HG03432 (cell line): ENCODE results near the gene ARPIN.
"Not testable (repeated sequence)": the region's sequence is repeated elsewhere in the genome, so short reads cannot be mapped to it uniquely, and the experiment has no call there.

ENCODE experiments used
- ATAC-seq: cut with Tn5 transposase; IDR thresholded peaks from one replicate; pipeline ENCODE4 v1.9.1; 2021; ENCODE audit warnings: mild to moderate bottlenecking, moderate library complexity; ENCODE audit not compliant: unreplicated experiment

Gene ARPIN

GRCh38 chr15:89912674-89913396 lies at the start of gene ARPIN:
Gene ARPIN (minus strand): TSS chr15:89912952. CDS start chr15:89912835, 117 bp downstream.
- ATAC-seq = no peak

DNA sequence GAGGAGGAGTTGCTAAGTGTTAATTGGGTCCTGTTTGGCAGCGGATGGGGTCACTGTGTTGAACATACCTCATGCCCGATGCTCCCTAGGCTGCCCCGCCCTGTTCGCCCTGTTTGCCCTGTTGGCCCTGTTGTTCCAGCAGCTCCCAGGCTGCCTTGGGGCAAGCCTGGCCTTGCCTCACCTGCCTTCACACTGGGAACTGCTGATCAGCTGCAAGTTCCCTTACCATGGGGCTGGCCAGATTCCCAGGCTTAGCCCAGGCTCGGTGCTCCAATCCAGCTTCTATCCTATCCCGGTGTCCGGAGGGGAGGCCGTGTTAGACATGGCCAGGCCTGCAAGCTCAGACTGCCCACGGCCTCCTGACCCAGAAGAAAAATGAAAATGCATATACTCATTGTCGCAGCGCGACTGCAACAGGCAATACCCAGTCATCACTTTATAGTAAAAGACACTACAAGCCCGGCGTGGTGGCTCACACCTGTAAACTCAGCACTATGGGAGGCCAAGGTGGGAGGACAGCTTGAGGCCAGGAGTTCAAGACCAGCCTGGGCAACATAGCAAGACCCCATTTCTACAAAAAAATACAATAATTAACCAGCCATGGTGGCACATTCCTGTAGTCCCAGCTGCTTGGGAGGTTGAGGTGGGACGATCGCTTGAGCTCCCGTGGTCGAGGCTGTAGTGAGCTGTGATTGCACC lies 45.5 kb upstream of the ARPIN start:
- ATAC-seq = no peak

DNA sequence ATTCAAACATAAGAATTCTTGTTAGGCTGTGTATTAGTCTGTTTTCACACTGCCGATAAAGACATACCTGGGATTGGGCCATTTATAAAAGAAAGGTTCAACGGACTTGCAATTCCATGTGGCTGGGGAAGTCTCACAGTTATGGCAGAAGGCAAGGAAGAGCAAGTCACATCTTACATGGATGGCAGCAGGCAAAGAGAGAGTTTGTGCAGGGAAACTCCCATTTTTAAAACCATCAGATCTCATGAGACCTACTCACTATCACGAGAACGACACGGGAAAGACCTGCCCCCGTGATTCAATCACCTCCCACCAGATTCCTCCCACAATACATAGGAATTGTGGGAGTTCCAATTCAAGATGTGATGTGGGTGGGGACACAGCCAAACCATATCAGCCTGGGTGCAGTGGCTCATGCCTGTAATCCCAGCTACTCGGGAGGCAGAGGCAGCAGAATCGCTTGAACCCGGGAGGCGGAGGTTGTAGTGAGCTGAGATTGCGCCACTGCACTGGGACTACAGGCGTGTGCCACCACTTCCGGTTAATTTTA lies 42.8 kb upstream of the ARPIN start:
- ATAC-seq = not testable (repeated sequence)

- ATAC-seq = no peak
These were observed 41.8 kb upstream of the ARPIN start for GRCh38 chr15:89954541-89954940.

DNA sequence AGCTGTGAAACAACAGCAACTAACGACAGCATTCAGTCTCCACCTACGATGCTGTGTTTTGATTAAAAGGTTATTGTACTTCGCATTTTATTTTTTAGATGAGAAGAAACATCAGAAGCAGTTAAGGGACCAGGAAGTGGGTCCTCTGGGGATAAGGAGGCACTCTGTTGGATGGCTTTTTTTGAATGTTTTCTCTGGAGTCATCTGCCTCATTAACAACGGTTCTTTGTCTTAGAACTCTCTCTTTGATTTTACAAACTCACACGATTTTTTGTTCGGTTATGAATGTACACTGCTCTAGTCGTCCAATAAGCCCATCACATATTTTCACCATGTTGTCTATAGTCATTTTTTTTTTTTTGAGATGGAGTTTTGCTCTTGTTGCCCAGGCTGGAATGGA lies 36.0 kb upstream of the ARPIN start:
- no peak for ATAC-seq

DNA sequence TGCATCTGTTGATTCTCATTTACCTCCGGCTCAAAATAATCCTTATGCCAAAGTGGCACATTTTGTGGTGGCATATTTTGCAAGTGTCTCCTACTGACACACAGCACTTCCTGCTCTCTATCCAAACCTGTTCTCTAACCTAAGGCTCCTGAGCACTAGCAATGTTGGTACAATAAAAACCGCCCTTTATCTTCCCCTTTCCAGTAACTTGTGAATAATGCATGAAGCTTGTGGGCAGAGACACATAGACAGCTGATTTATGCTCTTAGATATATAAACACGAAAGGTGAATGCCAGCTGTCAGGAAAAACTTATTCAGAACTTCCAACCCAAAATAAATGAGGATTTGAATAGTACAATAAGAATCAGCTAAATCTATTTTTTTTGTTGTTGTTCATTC lies 34.6 kb upstream of the ARPIN start:
- no peak for ATAC-seq

DNA sequence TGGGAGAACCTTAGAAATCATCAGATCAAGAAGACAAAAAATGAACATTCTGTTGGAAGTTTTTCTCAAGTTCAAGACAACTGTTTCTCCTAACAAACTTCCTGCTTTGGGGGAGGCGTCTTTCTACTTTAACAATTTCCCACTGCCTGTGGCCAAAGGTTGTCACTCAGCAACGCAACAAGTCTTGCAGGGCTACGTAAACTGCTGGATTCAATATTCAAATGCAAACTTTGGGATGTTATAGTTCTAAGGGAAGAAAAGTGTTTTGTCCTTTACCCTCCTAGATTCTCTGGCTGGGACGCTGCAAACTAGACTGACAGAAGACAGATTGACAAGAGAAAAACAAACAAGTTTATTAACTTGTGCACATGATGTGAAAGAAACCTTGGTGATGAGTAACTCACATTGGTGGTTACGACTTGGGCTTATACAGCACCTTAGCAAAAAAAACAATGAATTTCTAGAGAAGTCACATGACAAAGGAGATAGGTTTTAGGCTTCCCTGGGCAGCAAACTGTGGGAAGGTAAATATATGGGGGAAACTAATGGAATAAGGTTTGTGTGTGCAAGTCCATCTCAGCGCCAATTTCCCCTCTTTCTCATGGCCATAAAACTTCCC lies 34.0 kb upstream of the ARPIN start:
- no peak for ATAC-seq

- not testable (repeated sequence) for ATAC-seq
These were observed 31.0 kb upstream of the ARPIN start for GRCh38 chr15:89943721-89944120.

GRCh38 chr15:89939910-89940309 lies 27.2 kb upstream of the ARPIN start:
- no peak for ATAC-seq

- ATAC-seq = not testable (repeated sequence)
These were observed 26.6 kb upstream of the ARPIN start for GRCh38 chr15:89939377-89939776.

DNA sequence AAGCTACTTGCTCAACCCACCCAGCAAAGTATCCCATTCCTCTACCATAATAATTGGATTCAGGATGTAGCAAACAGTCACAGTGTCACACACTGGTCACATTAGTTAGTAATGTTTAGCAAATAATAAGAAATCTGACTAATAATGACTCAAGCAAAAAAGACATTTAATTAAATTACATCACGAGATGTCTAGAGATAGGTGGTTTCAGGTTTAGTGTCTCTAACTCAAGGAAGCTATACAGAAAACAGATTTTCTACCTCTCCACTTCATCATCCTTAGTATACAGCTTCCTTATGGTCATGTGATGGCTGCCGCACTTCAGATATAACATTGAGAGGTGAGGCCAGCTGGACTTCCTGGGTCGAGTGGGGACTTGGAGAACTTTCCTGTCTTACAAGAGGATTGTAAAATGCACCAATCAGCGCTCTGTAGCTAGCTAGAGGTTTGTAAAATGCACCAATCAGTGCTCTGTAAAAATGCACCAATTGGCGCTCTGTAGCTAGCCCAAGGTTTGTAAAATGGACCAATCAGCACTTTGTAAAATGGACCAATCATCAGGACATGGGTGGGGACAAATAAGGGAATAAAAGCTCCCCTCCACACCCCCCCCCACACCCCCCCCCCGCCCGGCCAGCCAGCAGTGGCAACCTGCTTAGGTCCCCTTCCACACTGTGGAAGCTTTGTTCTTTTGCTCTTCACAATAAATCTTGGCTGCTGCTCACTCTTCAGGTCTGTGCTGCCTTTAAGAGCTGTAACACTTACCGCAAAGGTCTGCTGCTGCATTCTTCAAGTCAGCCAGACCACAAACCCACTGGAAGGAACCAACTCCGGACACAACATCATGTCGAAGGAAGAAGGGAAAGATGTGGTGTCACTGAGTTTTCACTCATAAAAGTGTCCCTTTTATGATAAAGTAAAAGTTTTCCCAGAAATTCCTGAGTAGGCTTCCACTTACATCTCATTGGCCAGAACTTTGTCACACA lies 24.9 kb upstream of the ARPIN start:
- ATAC-seq = no peak

- no peak for ATAC-seq
These were observed 24.1 kb upstream of the ARPIN start for GRCh38 chr15:89936786-89937265.

DNA sequence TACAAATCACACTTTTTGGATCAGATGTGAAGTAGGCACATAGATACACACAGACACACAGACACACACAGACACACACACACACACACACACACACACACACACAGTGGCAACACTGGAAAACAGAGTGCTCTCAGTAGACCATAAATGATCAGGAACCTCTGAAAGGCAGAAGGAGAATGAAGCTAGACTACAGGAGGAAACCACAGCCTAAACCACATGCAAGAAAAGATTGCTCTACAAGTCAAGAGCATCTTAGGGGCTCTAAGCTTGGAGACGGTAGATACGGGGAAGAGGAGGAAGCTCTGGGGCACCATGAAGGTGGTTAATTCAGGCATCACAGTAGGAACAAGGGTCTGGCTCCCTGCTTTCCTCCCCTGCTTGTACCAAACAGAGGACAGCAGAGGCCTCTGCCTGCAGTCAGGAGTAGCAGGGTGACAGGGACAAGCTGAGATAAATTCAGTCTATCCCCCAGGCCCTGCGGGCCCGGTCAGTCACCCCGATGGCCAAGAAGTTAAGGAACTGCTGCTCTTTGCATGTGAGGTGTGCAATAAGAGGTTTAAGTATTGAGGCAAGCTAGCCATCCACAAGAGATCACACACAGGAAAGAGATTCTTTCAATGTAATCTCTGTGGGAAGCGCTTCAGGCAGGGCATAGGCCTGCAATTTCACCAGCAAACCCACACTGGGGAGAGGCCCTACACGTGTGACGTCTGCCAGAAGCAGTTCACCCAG lies 23.5 kb upstream of the ARPIN start:
- no peak for ATAC-seq

DNA sequence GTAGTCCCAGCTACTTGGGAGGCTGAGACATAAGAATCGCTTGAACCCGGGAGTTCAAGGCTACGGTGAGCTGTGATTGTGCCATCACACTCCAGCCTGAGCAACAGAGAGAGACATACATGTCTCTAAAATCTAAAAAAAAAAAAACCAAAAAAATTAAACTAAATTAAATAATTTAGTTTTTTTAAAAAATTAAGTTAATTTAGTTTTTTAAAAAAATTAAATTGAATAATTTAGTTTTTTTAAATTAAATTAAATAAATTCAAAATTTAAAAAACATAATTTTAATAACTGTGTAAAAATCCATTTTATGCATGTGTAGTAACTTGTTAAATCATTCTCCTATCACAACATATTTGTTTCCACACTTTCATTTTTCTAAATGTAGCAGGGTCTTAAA lies 20.1 kb upstream of the ARPIN start:
- no peak for ATAC-seq

DNA sequence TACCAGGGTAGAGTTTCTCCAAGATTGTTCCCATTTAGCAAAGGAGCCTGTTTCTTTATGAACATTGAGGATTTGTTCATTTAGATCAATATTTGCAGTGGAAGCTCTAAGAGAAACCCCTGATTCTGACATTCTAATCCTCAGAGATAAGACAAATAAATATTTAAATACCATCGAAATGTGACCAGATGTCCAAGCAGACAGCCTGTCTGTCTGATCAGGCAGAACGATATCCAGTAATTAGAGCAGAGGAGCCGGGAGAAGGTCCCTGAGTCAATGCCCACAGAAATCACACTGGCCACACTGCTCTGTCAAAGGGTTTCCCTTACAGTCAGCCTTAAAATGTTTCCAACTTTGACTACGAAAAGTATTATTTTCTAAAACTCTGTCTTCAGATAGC lies 15.7 kb upstream of the ARPIN start:
- ATAC-seq = no peak

- ATAC-seq = no peak
These were observed 13.4 kb upstream of the ARPIN start for GRCh38 chr15:89926158-89926557.

DNA sequence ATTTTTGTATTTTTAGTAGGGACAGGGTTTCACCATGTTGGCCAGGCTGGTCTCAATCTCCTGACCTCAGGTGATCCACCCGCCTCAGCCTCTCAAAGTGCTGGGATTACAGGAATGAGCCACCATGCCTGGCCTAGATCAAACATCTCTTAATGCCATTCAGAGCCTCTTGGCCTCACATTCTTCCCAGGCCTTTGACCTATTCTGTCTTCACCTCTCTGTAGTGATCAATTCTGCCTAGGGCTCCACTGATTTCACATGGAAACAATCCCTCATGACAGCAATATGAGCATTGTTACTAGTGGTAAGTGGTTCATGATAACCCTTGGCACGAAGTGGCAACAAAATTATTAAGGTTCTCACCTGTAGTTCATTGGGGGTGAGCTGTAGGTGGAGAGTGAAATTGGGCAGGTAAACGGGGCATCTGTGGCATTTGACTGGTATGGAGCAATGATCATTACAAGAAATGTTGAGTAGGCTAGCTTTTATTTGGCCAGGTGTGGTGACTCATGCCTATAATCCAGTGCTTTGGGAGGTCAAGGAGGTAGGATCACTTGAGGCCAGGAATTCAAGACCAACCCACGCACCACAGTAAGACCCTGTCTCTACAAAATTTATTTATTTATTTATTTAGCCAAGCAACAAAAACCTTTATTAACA lies 4.8 kb upstream of the ARPIN start:
- no peak for ATAC-seq

GRCh38 chr15:89916660-89917059 lies 3.9 kb upstream of the ARPIN start:
- no peak for ATAC-seq

- no peak for ATAC-seq
These were observed 543 bp downstream of the ARPIN start for GRCh38 chr15:89912145-89912673.
